ENCODE data around the gene RYR3.

GRCh38 chr15:33822479-33822878, 511.7 kb downstream of the RYR3 start:
- TF ChIP-seq CTCF (IDR thresholded peaks at IDR 0.05) (no peak), POLR2A (IDR thresholded peaks at IDR 0.05) (no peak)
